ENCODE data around the gene B4GALT7. TPM values are rescaled to one million over a fixed set of nuclear protein-coding genes. Genes with fewer than 3 reads are reported as not detected.
A peak's percentile ranks its signal among the peaks of the same experiment; 100 is the strongest.

B4GALT7 gene
- total RNA-seq, 1 donor from 2014 or later, result 11.6 TPM

GRCh38 chr5:177576169-177576568 lies 23.8 kb upstream of the B4GALT7 start:
- H3K4me3 Mint-ChIP-seq, result no peak overlapping the region
- Histone ChIP-seq H3K4me3 (no peak overlapping the region), H3F3A (ENCODE audit: low read depth) (no peaks in the 10 kb centered on the region), H3K27me3 (no peaks in the 10 kb centered on the region), H2AFZ (replicated peaks) (no peak overlapping the region), H3K27ac (no peak overlapping the region), H3K36me3 (no peaks in the 10 kb centered on the region), H3K9ac (no peak overlapping the region), H3K4me1 (no peaks in the 10 kb centered on the region), H3K4me2 (no peak overlapping the region), H3K79me2 (ENCODE audit: low read depth) (no peaks in the 10 kb centered on the region), H4K20me1 (ENCODE audit: low read depth) (no peaks in the 10 kb centered on the region), H3K9me3 (ENCODE audit: low read depth) (no peaks in the 10 kb centered on the region)
- H3K27ac Mint-ChIP-seq, result no peak overlapping the region
- no peak for DNase-seq (ENCODE audit: low spot score)
- no peaks in the 10 kb centered on the region for H3K9me3 Mint-ChIP-seq
- no peaks in the 10 kb centered on the region for H3K4me1 Mint-ChIP-seq
- TF ChIP-seq EZH2 (IDR thresholded peaks at IDR 0.05) (no peak), EZH2phosphoT487 (IDR thresholded peaks at IDR 0.05) (no peak)
- TF ChIP-seq, protein P1, sequence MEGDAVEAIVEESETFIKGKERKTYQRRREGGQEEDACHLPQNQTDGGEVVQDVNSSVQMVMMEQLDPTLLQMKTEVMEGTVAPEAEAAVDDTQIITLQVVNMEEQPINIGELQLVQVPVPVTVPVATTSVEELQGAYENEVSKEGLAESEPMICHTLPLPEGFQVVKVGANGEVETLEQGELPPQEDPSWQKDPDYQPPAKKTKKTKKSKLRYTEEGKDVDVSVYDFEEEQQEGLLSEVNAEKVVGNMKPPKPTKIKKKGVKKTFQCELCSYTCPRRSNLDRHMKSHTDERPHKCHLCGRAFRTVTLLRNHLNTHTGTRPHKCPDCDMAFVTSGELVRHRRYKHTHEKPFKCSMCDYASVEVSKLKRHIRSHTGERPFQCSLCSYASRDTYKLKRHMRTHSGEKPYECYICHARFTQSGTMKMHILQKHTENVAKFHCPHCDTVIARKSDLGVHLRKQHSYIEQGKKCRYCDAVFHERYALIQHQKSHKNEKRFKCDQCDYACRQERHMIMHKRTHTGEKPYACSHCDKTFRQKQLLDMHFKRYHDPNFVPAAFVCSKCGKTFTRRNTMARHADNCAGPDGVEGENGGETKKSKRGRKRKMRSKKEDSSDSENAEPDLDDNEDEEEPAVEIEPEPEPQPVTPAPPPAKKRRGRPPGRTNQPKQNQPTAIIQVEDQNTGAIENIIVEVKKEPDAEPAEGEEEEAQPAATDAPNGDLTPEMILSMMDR (IDR thresholded peaks at IDR 0.05), result no peak
- H3K27me3 Mint-ChIP-seq (ENCODE audit: insufficient read depth, low read depth), result peaks cover 8% of the 10 kb centered on the region
- no peaks in the 10 kb centered on the region for H3K36me3 Mint-ChIP-seq

DNA sequence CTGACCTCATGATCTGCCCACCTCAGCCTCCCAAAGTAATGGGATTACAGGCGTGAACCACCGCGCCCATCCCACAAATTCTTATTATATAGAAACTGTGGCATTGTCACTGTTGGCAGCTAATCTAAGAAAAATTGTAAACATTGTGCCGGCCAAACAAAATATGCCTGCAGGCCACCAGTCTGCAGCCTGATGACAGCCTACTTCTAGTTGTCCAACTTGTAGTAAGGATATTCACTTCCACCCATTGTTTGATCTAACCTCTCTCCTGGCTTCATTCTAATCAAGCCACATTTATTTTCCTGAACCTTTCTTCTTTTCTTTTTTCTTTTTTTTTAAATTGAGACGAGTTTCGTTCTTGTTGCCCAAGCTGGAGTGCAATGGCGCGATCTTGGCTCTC lies 21.6 kb upstream of the B4GALT7 start:
- Mint-ChIP-seq H3K27me3 (ENCODE audit: insufficient read depth, low read depth) (peaks cover 11% of the 10 kb centered on the region), H3K4me1 (no peaks in the 10 kb centered on the region), H3K36me3 (no peaks in the 10 kb centered on the region), H3K4me3 (no peak overlapping the region), H3K9me3 (no peaks in the 10 kb centered on the region), H3K27ac (no peak overlapping the region)
- H2AFZ ChIP-seq (replicated peaks), result no peak overlapping the region
- no peak overlapping the region for H3K4me3 ChIP-seq
- no peaks in the 10 kb centered on the region for H4K20me1 ChIP-seq (ENCODE audit: low read depth)
- no peak overlapping the region for H3K27ac ChIP-seq
- H3K9ac ChIP-seq, result no peak overlapping the region
- H3K9me3 ChIP-seq (ENCODE audit: low read depth), result no peaks in the 10 kb centered on the region
- no peak for TF ChIP-seq EZH2 (IDR thresholded peaks at IDR 0.05)
- no peak for TF ChIP-seq EZH2phosphoT487 (IDR thresholded peaks at IDR 0.05)
- TF ChIP-seq, protein P1 (IDR thresholded peaks at IDR 0.05), result no peak
- peaks cover 1% of the 10 kb centered on the region for H3K27me3 ChIP-seq
- H3K4me1 ChIP-seq, result no peaks in the 10 kb centered on the region
- H3K79me2 ChIP-seq (ENCODE audit: low read depth), result no peaks in the 10 kb centered on the region
- no peaks in the 10 kb centered on the region for H3K36me3 ChIP-seq
- H3F3A ChIP-seq (ENCODE audit: low read depth), result no peaks in the 10 kb centered on the region
- DNase-seq (ENCODE audit: low spot score), result no peak
- no peak overlapping the region for H3K4me2 ChIP-seq

DNA sequence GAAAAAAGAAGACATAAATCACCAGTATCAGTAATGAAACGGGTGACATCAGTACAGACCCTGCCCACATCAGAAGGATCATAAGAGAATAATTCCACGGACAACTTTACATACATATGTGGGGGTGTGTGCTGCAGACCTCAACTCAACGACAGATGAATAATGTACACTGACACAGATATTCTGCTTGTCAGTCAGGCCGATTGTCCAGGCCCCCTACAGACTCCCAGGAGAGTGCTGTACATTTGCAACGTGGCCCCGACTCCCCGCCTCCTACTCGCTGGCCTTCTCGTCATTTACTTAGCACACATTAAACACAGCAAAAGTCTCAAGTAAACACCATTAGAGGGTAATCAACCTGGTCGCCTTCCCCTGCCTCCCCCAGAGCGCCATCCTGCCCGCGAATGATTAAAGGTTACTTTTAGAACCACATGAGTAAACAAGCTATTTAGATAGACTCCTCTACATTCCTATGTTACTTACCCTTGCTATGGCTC lies 11.5 kb upstream of the B4GALT7 start:
- no peak overlapping the region for H3K4me2 ChIP-seq
- no peak overlapping the region for H2AFZ ChIP-seq (replicated peaks)
- no peaks in the 10 kb centered on the region for H3K9me3 ChIP-seq (ENCODE audit: low read depth)
- no peak overlapping the region for H3K27ac ChIP-seq
- H3K27me3 ChIP-seq, result peaks cover 81% of the 10 kb centered on the region
- peak; percentile 20 for DNase-seq (ENCODE audit: low spot score)
- no peaks in the 10 kb centered on the region for H3K9me3 Mint-ChIP-seq
- peaks cover 11% of the 10 kb centered on the region for H3K79me2 ChIP-seq (ENCODE audit: low read depth)
- H3K4me3 Mint-ChIP-seq, result no peak overlapping the region
- TF ChIP-seq, protein P1 (IDR thresholded peaks at IDR 0.05), result no peak
- TF ChIP-seq EZH2phosphoT487 (IDR thresholded peaks at IDR 0.05) (no peak), EZH2 (IDR thresholded peaks at IDR 0.05) (no peak)
- no peaks in the 10 kb centered on the region for H3K36me3 ChIP-seq
- no peaks in the 10 kb centered on the region for H3K4me1 ChIP-seq
- H3K27me3 Mint-ChIP-seq (ENCODE audit: insufficient read depth, low read depth), result peaks cover 31% of the 10 kb centered on the region
- no peak overlapping the region for H3K27ac Mint-ChIP-seq
- no peaks in the 10 kb centered on the region for H3F3A ChIP-seq (ENCODE audit: low read depth)
- H3K4me1 Mint-ChIP-seq, result peaks cover 13% of the 10 kb centered on the region
- H4K20me1 ChIP-seq (ENCODE audit: low read depth), result no peaks in the 10 kb centered on the region
- peaks cover under 1% of the 10 kb centered on the region for H3K36me3 Mint-ChIP-seq
- H3K9ac ChIP-seq, result no peak overlapping the region
- H3K4me3 ChIP-seq, result no peak overlapping the region

Data from neural progenitor cell (in vitro differentiated cells).